AG10803 (cell line): ENCODE measurements around the gene TBCK.

ENCODE experiments used
- DNase-seq: peaks from one replicate; pipeline ENCODE4 v3.0.0; 2010; ENCODE audit warnings: low read depth
- H3K4me3 ChIP-seq: 2 replicates; pipeline ENCODE4 v1.5.1; 2011; ENCODE audit warnings: mild to moderate bottlenecking, low read length, control low read depth
- TF ChIP-seq, protein P1 (sequence below): conservative IDR thresholded peaks from 2 replicates; pipeline ENCODE4 v1.5.1; 2011; ENCODE audit warnings: mild to moderate bottlenecking, low read length, control low read depth, inconsistent platforms

The TBCK gene

DNA sequence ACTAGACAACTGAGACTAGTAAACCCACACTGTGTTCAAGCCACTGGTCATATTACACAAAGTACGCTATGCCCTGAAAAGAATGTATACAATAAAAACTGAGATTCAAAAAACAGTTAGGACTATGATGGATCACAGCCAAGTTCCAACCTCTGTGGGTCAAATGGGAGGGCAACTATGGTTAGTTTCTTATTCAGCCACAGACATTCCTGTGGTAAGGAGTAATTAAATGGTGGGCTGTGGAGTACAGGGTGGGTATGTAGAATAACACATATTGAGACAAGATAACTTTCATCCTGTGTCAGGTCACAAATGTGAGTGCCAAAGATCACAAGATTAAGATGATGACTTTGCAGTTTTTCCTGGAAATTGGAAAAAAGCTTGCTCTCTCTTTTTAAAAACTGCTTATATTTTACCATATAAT is 253.5 kb downstream of the TBCK start:
- TF ChIP-seq, protein P1, sequence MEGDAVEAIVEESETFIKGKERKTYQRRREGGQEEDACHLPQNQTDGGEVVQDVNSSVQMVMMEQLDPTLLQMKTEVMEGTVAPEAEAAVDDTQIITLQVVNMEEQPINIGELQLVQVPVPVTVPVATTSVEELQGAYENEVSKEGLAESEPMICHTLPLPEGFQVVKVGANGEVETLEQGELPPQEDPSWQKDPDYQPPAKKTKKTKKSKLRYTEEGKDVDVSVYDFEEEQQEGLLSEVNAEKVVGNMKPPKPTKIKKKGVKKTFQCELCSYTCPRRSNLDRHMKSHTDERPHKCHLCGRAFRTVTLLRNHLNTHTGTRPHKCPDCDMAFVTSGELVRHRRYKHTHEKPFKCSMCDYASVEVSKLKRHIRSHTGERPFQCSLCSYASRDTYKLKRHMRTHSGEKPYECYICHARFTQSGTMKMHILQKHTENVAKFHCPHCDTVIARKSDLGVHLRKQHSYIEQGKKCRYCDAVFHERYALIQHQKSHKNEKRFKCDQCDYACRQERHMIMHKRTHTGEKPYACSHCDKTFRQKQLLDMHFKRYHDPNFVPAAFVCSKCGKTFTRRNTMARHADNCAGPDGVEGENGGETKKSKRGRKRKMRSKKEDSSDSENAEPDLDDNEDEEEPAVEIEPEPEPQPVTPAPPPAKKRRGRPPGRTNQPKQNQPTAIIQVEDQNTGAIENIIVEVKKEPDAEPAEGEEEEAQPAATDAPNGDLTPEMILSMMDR = no peak
- peak; percentile 59 for DNase-seq
- no peak overlapping the region for H3K4me3 ChIP-seq

DNA sequence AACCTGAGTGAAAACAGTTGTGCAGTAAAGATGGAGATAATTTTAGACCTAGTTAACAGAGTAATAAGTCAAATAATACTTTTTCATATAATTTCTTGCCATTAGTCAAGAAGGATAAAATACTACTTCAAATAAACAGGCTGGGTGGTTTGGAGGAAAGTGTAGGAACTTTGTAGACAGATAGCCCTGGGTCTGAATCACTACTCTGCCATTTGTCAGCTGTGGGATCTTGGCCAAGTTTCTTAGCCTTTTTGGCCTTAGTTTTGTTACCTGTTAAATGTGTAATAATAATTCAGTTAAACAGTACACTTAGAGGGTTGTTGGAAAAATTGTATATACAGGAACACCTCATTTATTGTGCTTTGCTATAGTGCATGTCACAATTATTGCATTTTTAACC is 257.1 kb downstream of the TBCK start:
- TF ChIP-seq, protein P1 = no peak
- no peak for DNase-seq

DNA sequence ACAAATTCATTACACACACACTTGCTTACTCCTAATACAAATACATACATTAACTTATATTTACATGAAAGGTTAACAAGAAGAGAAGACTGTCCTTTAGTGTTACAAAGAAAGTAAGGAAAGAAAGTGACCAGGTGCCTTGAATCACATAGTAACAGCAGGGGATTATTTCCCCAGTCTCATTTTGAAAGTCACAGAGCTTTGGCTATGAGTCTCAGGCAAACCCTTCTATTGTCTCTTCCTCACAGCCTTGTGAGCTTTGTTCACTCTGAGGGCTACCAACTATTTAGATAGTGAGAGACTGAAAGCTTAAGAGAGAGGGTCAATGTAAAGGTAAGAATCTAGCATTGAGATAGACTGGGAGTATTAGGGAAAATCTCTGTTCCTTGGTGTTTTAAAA is 259.1 kb downstream of the TBCK start:
- no peak overlapping the region for H3K4me3 ChIP-seq
- TF ChIP-seq, protein P1 = no peak
- DNase-seq = no peak

More for the DNA sequence above, 257.1 kb downstream of the TBCK start:
- no peak overlapping the region for H3K4me3 ChIP-seq

DNA sequence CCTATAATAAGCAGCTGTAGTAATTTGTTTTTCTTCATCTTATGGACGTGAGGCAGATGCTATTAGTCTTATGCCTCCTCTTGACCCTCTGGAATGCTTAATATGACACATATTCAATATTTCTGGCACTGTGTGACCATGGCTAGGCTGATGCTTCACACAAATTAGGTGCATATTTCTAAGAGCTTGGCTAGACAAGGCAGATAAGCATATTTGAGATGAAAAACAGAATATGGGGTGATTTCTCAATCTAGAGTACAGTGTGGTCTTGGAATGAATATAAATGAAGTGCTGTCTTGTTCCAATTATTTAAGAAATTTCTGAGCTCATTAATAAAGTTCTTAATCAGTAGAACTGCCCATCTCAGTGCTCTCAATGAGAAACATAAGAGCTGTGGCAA is 264.5 kb downstream of the TBCK start:
- H3K4me3 ChIP-seq = no peak overlapping the region
- TF ChIP-seq, protein P1 = no peak
- DNase-seq = no peak

DNA sequence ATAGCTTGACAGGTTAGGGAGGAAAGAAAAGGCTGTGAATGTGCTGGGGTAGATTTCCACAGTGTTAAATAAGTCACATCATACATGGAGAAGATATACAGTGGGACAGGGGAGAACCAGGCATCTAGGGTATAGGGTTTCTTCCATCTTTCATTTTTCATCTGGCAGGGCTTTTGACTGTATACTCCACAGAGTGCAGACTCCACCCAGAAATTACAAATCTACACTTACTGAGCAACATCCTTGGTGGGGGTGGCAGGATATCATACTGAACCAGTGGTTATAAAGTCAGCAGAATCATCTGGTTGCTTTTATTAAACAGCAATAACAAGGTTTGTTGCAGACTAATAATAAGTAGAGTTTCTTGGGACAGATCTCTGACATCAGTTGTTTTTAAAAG is 266.5 kb downstream of the TBCK start:
- no peak overlapping the region for H3K4me3 ChIP-seq
- DNase-seq = no peak
- TF ChIP-seq, protein P1 = no peak

DNA sequence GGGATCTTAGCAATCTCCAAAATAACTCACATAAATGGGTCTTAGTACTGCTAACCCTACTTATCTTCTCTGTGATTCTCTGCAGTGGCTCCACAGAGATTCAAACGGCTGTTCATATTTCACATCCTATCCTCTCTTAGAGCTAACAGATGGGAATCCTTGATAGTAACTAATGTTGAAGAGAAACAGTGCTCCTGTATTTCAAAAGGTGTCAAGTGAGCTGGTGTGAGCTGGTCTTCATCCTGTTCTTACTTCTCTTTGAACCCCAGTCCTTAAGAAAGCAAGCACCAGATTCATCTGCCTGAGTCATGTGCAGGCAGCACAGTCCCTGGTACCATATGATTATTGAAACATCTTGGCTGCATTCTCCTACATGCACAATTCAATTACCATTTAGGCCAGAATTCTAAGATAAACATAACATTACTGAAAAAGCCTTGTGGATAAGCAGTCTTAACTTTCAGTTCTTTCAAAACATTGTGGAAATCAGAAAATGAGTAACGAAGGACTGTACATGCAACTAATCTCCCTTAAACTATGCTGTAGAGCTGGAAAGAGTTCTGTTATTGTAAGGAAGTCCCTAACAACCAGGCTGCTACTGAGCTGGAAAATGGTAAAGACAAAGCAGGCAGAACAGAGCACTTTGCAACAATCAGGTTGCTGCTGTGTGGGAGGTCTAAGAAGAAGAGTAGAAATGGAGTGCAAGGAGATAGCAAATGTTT is 267.6 kb downstream of the TBCK start:
- DNase-seq = peak; percentile 32
- no peak overlapping the region for H3K4me3 ChIP-seq

DNA sequence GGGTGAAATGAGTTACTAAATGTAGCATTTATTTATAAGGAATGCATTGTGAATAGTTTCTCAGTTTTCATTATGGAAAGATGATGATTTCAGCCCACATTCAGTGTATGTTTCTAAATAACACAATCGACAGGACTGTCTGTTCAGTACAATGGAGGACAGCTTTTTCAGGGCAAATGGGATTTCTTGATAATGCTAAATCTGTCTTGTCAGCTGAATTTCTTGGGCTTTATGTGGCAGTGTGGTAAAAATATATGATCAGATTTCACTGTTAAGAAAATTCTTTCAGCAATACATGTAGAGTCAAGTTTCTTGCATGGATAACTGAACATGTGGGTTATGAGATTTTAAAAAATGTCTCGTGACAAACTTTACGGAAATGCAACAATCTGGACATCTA is 269.9 kb downstream of the TBCK start:
- TF ChIP-seq, protein P1 = no peak
- no peak for DNase-seq
- H3K4me3 ChIP-seq = no peak overlapping the region

More for the DNA sequence above, 267.6 kb downstream of the TBCK start:
- TF ChIP-seq, protein P1 = no peak
